Sigmoid colon (tissue), 4 donors: ENCODE data around the gene DEF6.

Source experiments
- CTCF ChIP-seq, 4 experiments: fragments of 450-650 bp in 3 of 4; fragments of 200-600 bp in 1 of 4; IDR thresholded peaks; one replicate each; pipeline ENCODE4 v1.5.1; 2016 to 2019; ENCODE audit warnings: antibody characterized with exemption in 4 of 4, mild to moderate bottlenecking in 3 of 4, moderate library complexity in 2 of 4
- POLR2A ChIP-seq, 2 donors: fragments of 450-650 bp; IDR thresholded peaks; one replicate each; pipeline ENCODE4 v1.6.1; 2016; ENCODE audit warnings: antibody characterized with exemption in 2 of 2, mild to moderate bottlenecking in 2 of 2, moderate library complexity in 2 of 2
- POLR2AphosphoS5 ChIP-seq, 4 donors: sonication (generic); formaldehyde crosslinking; IDR thresholded peaks; one replicate each; pipeline ENCODE4 v1.6.1; 2017; ENCODE audit warnings: antibody characterized with exemption in 4 of 4

- TF ChIP-seq CTCF (IDR thresholded peaks at IDR 0.05) = no peak
- no peak for TF ChIP-seq POLR2AphosphoS5 (IDR thresholded peaks at IDR 0.05)
- no peak for TF ChIP-seq POLR2A (IDR thresholded peaks at IDR 0.05)
Observed at GRCh38 chr6:35354361-35355135, 56.9 kb downstream of the DEF6 start.
